Neural cell (in vitro differentiated cells): ENCODE measurements around the gene TPT1. TPM values are rescaled to one million over a fixed set of nuclear protein-coding genes. Genes with fewer than 3 reads are reported as not detected.

Experiments used
- H2AFZ ChIP-seq: fragments of 200-600, 300-800 bp; sonication (generic), shearing (Covaris generic); 2 replicates; pipeline ENCODE4 v1.6.0; 2014; ENCODE audit warnings: low read depth, mild to moderate bottlenecking, antibody characterized with exemption, low read length, moderate library complexity
- H3F3A ChIP-seq: fragments of 200-600 bp; shearing (Covaris generic); 2 replicates; pipeline ENCODE4 v1.6.1; 2016; ENCODE audit warnings: mild to moderate bottlenecking, moderate library complexity, mixed read lengths, antibody characterized with exemption, low read length; ENCODE audit not compliant: insufficient read depth, poor library complexity, severe bottlenecking
- H3K27ac ChIP-seq: fragments of 200-600, 300-800 bp; sonication (generic), shearing (Covaris generic); 2 replicates; pipeline ENCODE4 v1.5.1; 2014; ENCODE audit warnings: mild to moderate bottlenecking, low read length, moderate library complexity
- H3K27me3 ChIP-seq: fragments of 300-800, 200-600 bp; sonication (generic), shearing (Covaris generic); 2 replicates; pipeline ENCODE4 v1.6.0; 2014; ENCODE audit warnings: mild to moderate bottlenecking, low read depth, low read length, moderate library complexity; ENCODE audit not compliant: insufficient read depth
- H3K36me3 ChIP-seq: fragments of 300-800, 200-600 bp; sonication (generic), shearing (Covaris generic); 2 replicates; pipeline ENCODE4 v1.5.1; 2014; ENCODE audit warnings: mild to moderate bottlenecking, antibody characterized with exemption, low read length, moderate library complexity; ENCODE audit not compliant: insufficient read depth
- H3K4me2 ChIP-seq: fragments of 300-800, 200-600 bp; sonication (generic), shearing (Covaris generic); 2 replicates; pipeline ENCODE4 v1.6.0; 2014; ENCODE audit warnings: mild to moderate bottlenecking, low read length
- H3K4me3 ChIP-seq: fragments of 300-800, 200-600 bp; sonication (generic), shearing (Covaris generic); 2 replicates; pipeline ENCODE4 v1.5.1; 2014; ENCODE audit warnings: mild to moderate bottlenecking, low read length, moderate library complexity
- H3K79me2 ChIP-seq: fragments of 200-600 bp; shearing (Covaris generic); replicated peaks from 2 replicates; pipeline ENCODE4 v1.6.0; 2014; ENCODE audit warnings: mild to moderate bottlenecking, low read length, moderate library complexity; ENCODE audit not compliant: insufficient read depth
- H3K9ac ChIP-seq: fragments of 300-800, 200-600 bp; sonication (generic), shearing (Covaris generic); 2 replicates; pipeline ENCODE4 v1.6.1; 2016; ENCODE audit warnings: mild to moderate bottlenecking, low read length, mixed read lengths
- H3K9me2 ChIP-seq: fragments of 200-600 bp; shearing (Covaris generic); 2 replicates; pipeline ENCODE4 v1.6.1; 2016; ENCODE audit warnings: mild to moderate bottlenecking, low read length, mixed read lengths; ENCODE audit not compliant: insufficient read depth
- H3K9me3 ChIP-seq: fragments of 200-600, 300-800 bp; sonication (generic), shearing (Covaris generic); 2 replicates; pipeline ENCODE4 v1.6.1; 2016; ENCODE audit warnings: mild to moderate bottlenecking, mixed run types, low read length, moderate library complexity, mixed read lengths
- H4K20me1 ChIP-seq: fragments of 200-600 bp; shearing (Covaris generic); 2 replicates; pipeline ENCODE4 v1.6.1; 2016; ENCODE audit warnings: mild to moderate bottlenecking, mixed run types; ENCODE audit not compliant: insufficient read depth
- CTCF ChIP-seq: fragments of 450-650 bp; IDR thresholded peaks from 2 replicates; pipeline ENCODE4 v1.5.1; 2014; ENCODE audit warnings: antibody characterized with exemption, mild to moderate bottlenecking, moderate library complexity; ENCODE audit not compliant: poor library complexity, severe bottlenecking
- EP300 ChIP-seq: fragments of 450-650 bp; conservative IDR thresholded peaks from 2 replicates; pipeline ENCODE4 v1.6.1; 2014; ENCODE audit warnings: antibody characterized with exemption, mild to moderate bottlenecking, moderate library complexity; ENCODE audit not compliant: poor library complexity, severe bottlenecking
- EZH2 ChIP-seq: fragments of 200-600, 300-800 bp; shearing (Covaris generic), sonication (generic); IDR thresholded peaks from 2 replicates; pipeline ENCODE4 v1.6.1; 2014; ENCODE audit warnings: antibody characterized with exemption, low read length, borderline replicate concordance, mild to moderate bottlenecking; ENCODE audit not compliant: insufficient read depth, poor library complexity, severe bottlenecking
- MXI1 ChIP-seq: fragments of 450-650 bp; conservative IDR thresholded peaks from 2 replicates; pipeline ENCODE4 v1.6.1; 2014; ENCODE audit warnings: antibody characterized with exemption, mild to moderate bottlenecking; ENCODE audit not compliant: poor library complexity, severe bottlenecking
- POLR2AphosphoS5 ChIP-seq: IDR thresholded peaks from 2 replicates; pipeline ENCODE4 v1.6.1; 2012
- RAD21 ChIP-seq: fragments of 450-650 bp; conservative IDR thresholded peaks from 2 replicates; pipeline ENCODE4 v1.6.1; 2014; ENCODE audit warnings: antibody characterized with exemption, mild to moderate bottlenecking, moderate library complexity
- SMC3 ChIP-seq: fragments of 450-650 bp; conservative IDR thresholded peaks from 2 replicates; pipeline ENCODE4 v1.6.1; 2014; ENCODE audit warnings: antibody characterized with exemption, mild to moderate bottlenecking, moderate library complexity; ENCODE audit not compliant: poor library complexity
- TAF1 ChIP-seq: IDR thresholded peaks from 2 replicates; pipeline ENCODE4 v1.6.1; 2012; ENCODE audit warnings: low read depth
- polyA plus RNA-seq: library from polyadenylated mRNA; depleted of rRNA; stranded (reverse); fragments of >200 nt; gene quantifications from 2 replicates; pipeline ENCODE4 v1.2.3, GENCODE V29; 2014
- TF ChIP-seq, protein P1 (sequence below): IDR thresholded peaks from 2 replicates; pipeline ENCODE4 v1.6.1; 2012; ENCODE audit warnings: borderline replicate concordance

TPT1 gene
- polyA plus RNA-seq, 1 donor from 2014 or later = 2,071 TPM

DNA sequence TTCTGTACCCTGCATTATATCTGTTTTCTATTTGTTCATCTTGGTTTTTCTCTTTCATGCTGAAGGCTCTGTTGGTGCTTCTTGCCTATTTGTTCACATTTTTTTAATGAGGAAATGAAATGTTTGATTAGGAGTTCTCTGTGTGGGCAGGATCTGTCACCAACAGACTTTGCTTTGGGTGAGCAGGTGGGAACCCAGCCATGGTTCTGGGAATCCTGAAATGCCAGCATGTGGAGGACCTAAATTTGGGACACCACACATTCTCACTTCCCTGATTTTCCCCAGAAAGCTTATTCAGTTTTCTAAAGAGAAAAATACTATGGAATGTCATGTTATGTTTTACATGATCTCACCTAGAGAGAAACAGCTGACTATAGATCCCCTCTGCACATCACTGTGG is 34.0 kb downstream of the TPT1 start:
- H3F3A ChIP-seq = no peaks in the 10 kb centered on the region
- no peak overlapping the region for H3K27ac ChIP-seq
- TF ChIP-seq CTCF (no peak), MXI1 (no peak), POLR2AphosphoS5 (no peak), EZH2 (no peak), SMC3 (no peak), RAD21 (no peak)
- no peaks in the 10 kb centered on the region for H3K36me3 ChIP-seq
- no peak overlapping the region for H3K9ac ChIP-seq
- no peak overlapping the region for H3K4me3 ChIP-seq
- H3K4me2 ChIP-seq = no peak overlapping the region
- H4K20me1 ChIP-seq = no peaks in the 10 kb centered on the region
- no peaks in the 10 kb centered on the region for H3K27me3 ChIP-seq
- no peaks in the 10 kb centered on the region for H3K79me2 ChIP-seq
- no peak overlapping the region for H2AFZ ChIP-seq
- H3K9me3 ChIP-seq = no peaks in the 10 kb centered on the region
- H3K9me2 ChIP-seq = no peaks in the 10 kb centered on the region

- H3K27me3 ChIP-seq = no peaks in the 10 kb centered on the region
- no peaks in the 10 kb centered on the region for H3K36me3 ChIP-seq
- no peaks in the 10 kb centered on the region for H3K9me3 ChIP-seq
- H3K27ac ChIP-seq = no peak overlapping the region
- TF ChIP-seq SMC3 = no peak
- no peaks in the 10 kb centered on the region for H3F3A ChIP-seq
- H3K9ac ChIP-seq = no peak overlapping the region
- no peak overlapping the region for H2AFZ ChIP-seq
- H3K9me2 ChIP-seq = no peaks in the 10 kb centered on the region
- H3K4me3 ChIP-seq = no peak overlapping the region
- H3K79me2 ChIP-seq = no peaks in the 10 kb centered on the region
- no peak overlapping the region for H3K4me2 ChIP-seq
- H4K20me1 ChIP-seq = no peaks in the 10 kb centered on the region
These were observed 35.9 kb downstream of the TPT1 start for GRCh38 chr13:45305079-45305478.

- TF ChIP-seq EP300 (no peak), POLR2AphosphoS5 (no peak), EZH2 (no peak)
- Histone ChIP-seq H3K9me3 (no peaks in the 10 kb centered on the region), H3K4me3 (no peak overlapping the region), H3K36me3 (no peaks in the 10 kb centered on the region), H2AFZ (no peak overlapping the region), H3K27ac (no peak overlapping the region), H4K20me1 (no peaks in the 10 kb centered on the region), H3K27me3 (no peaks in the 10 kb centered on the region), H3K9ac (no peak overlapping the region), H3F3A (no peaks in the 10 kb centered on the region), H3K79me2 (no peaks in the 10 kb centered on the region), H3K9me2 (no peaks in the 10 kb centered on the region), H3K4me2 (no peak overlapping the region)
These were observed 37.1 kb downstream of the TPT1 start for GRCh38 chr13:45303866-45304265.

GRCh38 chr13:45303026-45303425 is 38.0 kb downstream of the TPT1 start:
- H3K4me3 ChIP-seq = no peak overlapping the region
- no peak overlapping the region for H3K4me2 ChIP-seq
- H3K27me3 ChIP-seq = no peaks in the 10 kb centered on the region
- no peaks in the 10 kb centered on the region for H3K9me3 ChIP-seq
- no peaks in the 10 kb centered on the region for H3K36me3 ChIP-seq
- no peaks in the 10 kb centered on the region for H4K20me1 ChIP-seq
- H3K79me2 ChIP-seq = no peaks in the 10 kb centered on the region
- H3K9ac ChIP-seq = no peak overlapping the region
- H2AFZ ChIP-seq = no peak overlapping the region
- H3F3A ChIP-seq = no peaks in the 10 kb centered on the region
- TF ChIP-seq EZH2 (no peak), POLR2AphosphoS5 (no peak), MXI1 (no peak), SMC3 (no peak), EP300 (no peak), TAF1 (no peak), RAD21 (no peak), CTCF (no peak)
- TF ChIP-seq, protein P1, sequence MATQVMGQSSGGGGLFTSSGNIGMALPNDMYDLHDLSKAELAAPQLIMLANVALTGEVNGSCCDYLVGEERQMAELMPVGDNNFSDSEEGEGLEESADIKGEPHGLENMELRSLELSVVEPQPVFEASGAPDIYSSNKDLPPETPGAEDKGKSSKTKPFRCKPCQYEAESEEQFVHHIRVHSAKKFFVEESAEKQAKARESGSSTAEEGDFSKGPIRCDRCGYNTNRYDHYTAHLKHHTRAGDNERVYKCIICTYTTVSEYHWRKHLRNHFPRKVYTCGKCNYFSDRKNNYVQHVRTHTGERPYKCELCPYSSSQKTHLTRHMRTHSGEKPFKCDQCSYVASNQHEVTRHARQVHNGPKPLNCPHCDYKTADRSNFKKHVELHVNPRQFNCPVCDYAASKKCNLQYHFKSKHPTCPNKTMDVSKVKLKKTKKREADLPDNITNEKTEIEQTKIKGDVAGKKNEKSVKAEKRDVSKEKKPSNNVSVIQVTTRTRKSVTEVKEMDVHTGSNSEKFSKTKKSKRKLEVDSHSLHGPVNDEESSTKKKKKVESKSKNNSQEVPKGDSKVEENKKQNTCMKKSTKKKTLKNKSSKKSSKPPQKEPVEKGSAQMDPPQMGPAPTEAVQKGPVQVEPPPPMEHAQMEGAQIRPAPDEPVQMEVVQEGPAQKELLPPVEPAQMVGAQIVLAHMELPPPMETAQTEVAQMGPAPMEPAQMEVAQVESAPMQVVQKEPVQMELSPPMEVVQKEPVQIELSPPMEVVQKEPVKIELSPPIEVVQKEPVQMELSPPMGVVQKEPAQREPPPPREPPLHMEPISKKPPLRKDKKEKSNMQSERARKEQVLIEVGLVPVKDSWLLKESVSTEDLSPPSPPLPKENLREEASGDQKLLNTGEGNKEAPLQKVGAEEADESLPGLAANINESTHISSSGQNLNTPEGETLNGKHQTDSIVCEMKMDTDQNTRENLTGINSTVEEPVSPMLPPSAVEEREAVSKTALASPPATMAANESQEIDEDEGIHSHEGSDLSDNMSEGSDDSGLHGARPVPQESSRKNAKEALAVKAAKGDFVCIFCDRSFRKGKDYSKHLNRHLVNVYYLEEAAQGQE = no peak
- H3K27ac ChIP-seq = no peak overlapping the region
- no peaks in the 10 kb centered on the region for H3K9me2 ChIP-seq
